Left cardiac atrium (tissue), 4 donors: ENCODE data around the gene ZNG1F. TPM values are rescaled to one million over a fixed set of nuclear protein-coding genes. Genes with fewer than 3 reads are reported as not detected.
A peak's percentile ranks its signal among the peaks of the same experiment; 100 is the strongest.
"Not testable (repeated sequence)": the region's sequence is repeated elsewhere in the genome, so short reads cannot be mapped to it uniquely, and the experiment has no call there.

Experiments
- ATAC-seq, 2 donors: fragments of 200-7000 bp; cut with Tn5 transposase; one replicate each; pipeline ENCODE4 v1.9.1; 2020; ENCODE audit warnings: mild to moderate bottlenecking in 2 of 2, moderate library complexity in 2 of 2
- DNase-seq: peaks from one replicate; pipeline ENCODE4 v3.0.0-alpha.2; 2020
- intact Hi-C, 2 donors: fragments of 100-400 bp; cut with DNase I; formaldehyde crosslinking; loops; one replicate each; pipeline versions ENCODE4 v1.14.1 to v1.15.1; 2022 to 2023
- long read RNA-seq: library from polyadenylated mRNA; unstranded; transcript quantifications from one replicate; pipeline ENCODE4 v2.0.0, GENCODE V29; 2021
- total RNA-seq, 2 donors: library from RNA; stranded (reverse); fragmentation: NEBNext Ultra II Directional; extraction: Animal tissue kit (Norgen Biotek cat#: 25700); gene quantifications; one replicate each; pipeline ENCODE4 v1.2.1, GENCODE V29; 2021
- donor health status: DM: no; HTN: yes; CAD: no.
- donor health status: DM: no; HTN: yes; CAD: no; lungs with severe emphysema.
- donor health status: DM: yes; HTN: yes; CAD: no.
- donor health status: Dilated cardiomyopathy.

The ZNG1F gene
- total RNA-seq = 1 to 10 TPM; 2.0 to 2.9 TPM
- long read RNA-seq, partial matches to known transcripts = 0 of 1 reads
- long read RNA-seq, other reads (novel, unspliced or antisense) = 1 of 1 reads

DNA sequence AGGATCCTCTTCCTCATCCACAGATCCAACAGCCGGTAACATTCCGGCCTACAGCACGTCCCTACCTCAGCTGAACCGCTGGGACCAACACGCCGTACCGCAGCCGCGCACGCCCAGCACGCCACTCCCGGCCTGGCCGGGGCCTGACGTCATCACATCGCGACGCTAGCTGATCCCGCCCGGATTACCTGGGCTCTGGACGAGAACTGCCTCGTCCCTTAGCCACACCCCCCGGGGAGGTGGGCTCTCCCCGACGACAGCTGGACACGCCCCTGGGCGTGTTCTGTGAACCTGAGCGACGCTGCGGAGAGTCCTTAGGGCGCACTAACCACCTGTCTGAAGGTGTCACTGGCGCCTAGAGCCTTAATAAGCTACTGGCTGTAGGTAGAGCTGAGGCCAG is at the start of gene ZNG1F:
TSS of gene ZNG1F (minus strand) at position 101 of the 400 bp plus-strand sequence. CDS start at position 42, 59 bp downstream.
- intact Hi-C loops, DNase-seq, ATAC-seq: not testable (repeated sequence)

DNA sequence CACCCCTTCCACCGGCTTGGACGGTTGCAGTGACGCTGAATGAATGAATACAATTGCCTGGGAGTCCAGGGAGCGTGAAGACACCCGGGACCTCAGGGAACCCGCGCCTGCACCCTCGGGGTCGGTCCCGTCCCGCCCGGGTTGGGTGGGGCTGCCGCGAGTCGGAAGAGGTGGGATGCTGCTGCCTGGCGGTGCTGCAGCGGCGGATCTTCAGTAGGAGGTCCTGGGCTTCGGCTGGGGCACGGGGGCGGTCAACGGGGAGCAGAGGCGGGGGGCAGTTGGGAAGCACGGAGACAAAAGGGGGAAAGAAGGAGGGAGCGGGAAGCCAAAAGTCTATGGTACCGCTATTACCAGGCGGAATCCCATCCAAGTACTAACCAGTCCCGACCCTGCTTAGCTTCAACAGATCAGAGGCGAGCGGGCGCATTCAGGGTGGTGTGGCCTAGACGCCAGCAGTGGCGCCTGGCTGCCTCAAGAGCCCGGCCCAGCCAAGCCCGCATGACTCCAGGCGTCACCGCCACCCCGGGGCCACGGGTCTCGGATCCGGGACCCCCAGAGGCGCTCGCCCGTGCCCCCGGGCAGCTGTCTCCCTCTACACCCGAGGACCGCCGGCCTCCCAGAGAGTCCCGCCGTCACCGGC is 48.1 kb upstream of the ZNG1F start:
- DNase-seq = peak; percentile 22
- ATAC-seq = not testable (repeated sequence)

DNA sequence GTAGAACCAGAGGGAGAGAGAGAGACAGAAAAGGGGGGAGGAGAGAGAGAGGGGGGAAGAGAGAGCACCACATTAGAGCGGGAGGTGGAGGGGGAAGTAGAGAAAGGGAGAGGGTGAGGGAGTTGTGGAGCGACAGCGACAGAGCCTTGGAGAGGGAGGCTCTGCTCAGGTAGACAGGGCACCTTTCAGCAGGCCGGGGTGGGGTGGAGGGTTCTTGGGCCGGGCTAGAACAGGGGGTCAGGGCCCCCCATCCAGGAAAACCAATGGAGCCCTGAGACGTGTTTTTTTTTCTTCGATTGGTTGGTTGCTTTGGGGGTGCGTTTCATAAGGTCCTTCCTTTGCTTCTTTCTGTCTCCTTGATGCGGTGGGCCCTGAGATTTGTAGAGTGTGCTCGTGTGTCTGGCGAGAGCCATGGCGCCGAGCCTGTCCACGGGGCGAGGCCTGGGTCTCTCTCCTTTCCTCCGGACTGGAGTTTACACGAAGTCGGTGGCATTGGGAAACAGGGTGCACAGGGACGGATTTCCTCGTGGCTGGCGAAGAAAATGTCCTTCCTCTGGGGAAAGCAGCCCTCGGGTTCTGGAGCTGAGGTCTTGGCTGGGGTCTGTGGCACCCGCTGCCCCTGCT is 47.5 kb upstream of the ZNG1F start:
- ATAC-seq, DNase-seq, intact Hi-C loops: not testable (repeated sequence)

More for the DNA sequence above, 48.1 kb upstream of the ZNG1F start:
- intact Hi-C loops = not testable (repeated sequence)

DNA sequence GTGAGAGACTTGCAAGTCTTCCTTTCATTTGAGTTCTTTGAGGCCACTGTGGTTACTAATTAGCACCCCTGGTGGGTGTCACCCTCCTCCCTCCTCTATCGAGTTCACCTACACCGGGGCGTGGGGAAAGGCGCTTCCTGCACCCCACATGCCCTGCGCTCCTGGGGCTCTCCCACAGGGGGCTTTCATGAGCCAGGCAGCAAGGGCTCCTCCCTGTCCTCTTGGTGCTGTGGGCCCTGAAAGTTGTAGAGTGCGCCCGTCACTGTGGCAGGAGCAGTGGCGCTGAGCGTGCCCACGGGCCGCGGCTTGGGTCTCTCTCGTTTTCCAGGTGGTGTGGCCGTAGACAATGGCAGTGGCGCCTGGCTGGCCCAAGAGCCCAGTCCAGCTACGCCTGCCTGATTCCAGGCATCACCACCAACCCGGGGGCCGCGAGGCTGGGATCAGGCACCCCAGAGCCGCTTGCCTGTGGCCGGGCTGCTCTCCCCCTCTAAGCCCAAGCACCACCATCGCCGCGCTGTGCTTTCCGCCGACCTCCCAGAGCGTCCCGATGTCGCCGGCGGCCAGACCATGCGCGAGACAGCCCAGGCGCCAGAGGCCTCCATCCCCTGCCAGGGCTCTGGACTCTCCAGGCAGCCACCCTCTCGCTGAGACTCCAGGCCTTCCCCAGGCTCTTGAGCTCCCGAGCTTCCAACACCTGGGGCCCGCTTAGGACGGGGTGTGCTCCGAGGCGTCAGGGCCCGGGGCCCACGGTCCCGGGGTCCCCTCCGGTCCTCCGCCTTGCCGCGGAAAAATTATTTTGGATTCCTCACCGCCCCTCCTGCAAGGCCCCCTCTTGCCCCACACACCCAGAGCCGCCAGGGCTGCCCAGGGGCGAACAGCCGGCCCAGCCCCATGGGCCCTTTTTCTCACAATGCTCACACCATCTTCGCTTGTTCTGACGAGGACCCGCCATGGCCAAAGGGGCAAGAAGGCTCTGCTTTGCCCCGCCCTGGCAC is 46.0 kb upstream of the ZNG1F start:
- DNase-seq (peak; percentile 25), ATAC-seq (peak; percentile 57 to 78)
- intact Hi-C loops = not testable (repeated sequence)

DNA sequence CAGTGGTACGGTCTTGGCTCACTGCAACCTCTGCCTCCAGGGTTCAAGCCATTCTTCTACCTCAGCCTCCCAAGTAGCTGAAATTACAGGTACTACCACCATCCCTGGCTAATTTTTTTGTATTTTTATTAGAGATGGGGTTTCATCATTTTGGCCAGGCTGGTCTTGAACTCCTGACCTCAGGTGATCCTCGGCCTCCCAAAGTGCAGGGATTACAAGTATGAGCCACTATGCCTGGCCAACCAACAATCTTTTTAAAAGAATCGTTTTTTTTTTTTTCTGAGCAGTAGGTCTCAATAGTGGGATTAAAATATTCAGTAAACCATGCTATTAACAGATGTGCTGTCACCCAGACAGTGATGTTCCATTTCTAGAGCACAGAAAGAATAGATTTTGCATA is 45.1 kb upstream of the ZNG1F start:
- intact Hi-C loops, DNase-seq, ATAC-seq: not testable (repeated sequence)

DNA sequence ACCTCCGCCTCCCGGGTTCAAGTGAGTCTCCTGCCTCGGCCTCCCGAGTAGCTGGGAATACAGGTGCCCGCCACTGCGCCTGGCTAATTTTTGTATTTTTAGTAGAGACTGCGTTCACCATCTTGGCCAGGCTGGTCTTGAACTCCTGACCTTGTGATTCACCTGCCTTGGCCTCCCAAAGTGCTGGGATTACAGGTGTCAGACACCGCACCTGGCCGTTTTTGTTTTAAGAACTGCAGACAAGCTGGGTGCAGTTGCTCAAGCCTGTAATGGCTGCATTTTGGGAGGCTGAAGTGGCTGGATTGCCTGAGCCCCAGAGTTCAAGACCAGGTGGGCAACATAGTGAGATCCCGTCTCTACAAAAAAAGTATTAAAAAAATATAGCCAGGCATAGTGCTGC is 43.2 kb upstream of the ZNG1F start:
- ATAC-seq (peak in 1 of 2 donors; percentile 35), DNase-seq (peak; percentile 24)
- intact Hi-C loops = not testable (repeated sequence)

DNA sequence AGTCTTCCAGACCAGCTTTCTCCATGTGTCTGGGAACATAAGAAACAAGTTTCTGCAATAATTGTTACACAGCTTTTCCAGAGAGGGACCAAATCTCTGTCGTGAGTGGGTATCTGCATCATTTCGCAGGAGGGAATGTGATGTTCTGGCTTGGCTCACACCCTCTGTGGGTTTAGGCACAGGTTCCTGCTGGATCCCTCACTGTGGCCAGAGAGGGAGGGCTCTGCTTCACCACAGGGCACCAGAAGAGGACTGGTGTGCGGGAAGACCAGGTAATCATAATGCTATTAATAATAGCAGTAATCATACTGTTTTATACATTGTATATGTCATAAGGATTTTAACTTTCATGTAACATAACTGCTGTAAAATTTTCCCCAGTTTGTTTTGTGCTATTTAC is 41.3 kb upstream of the ZNG1F start:
- DNase-seq = peak; percentile 12
- peak in 1 of 2 donors; percentile 9 for ATAC-seq
- intact Hi-C loops = not testable (repeated sequence)

DNA sequence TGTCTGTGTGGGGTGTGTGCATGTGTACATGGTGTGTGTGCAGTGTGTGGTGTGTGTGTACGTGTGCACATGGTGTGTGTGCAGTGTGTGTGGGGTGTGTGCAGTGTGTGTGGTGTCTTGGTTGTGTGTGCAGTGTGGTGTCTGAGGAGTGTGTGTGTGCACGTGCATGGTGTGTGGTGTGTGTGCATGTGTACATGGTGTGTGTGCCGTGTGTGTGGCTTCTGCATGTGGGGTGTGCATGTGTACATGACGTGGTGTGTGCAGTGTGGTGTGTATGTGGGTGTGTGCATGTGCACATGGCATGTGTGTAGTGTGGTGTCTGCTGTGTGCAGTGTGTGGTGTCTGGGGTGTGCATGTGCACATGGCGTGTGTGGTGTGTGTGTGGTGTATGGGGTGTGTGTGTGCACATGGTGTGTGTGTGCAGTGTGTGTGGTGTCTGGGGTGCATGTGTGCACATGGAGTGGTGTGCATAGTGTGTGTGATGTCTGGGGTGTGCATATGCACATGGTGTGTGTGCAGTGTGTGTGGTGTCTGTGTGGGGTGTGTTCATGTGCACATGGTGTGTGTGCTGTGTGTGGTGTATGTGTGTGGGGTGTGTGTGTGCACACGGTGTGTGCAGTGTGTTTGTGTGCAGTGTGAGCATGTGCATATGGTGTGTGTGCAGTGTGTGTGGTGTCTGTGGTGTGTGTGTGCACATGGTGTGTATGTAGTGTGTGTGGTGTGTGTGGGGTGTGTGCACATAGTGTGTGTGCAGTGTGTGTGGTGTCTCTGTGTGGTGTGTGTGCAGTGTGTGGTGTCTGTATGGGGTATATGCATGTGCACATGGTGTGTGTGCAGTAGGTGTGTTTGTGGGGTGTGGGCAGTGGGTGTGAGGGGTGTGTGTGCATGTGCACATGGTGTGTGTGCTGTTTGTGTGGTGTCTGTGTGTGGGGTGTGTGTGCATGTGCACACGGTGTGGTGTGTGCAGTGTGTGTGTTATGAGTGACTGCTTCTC is 40.6 kb upstream of the ZNG1F start:
- intact Hi-C loops = no loop called here
- ATAC-seq (peak; percentile 71 to 87), DNase-seq (peak; percentile 24)

DNA sequence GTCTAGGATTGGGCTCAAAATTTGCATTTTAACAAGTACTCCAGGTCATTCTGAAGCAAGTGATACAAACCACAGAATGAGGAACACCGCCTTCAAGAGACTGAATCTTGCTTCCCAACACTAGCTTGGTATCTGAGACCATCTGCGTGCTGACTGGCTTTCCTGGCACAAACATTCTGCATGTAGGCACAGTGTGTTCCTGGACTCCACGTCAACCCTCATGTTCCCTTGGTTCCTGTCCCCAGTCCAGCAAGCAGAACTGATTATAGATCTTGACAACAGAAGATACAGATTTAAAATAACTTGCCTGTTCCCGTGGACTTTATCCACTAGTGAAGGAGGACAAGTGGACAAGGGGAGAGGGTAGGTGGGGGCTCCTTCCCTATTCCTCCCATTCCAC is 30.7 kb upstream of the ZNG1F start:
- ATAC-seq, DNase-seq, intact Hi-C loops: not testable (repeated sequence)

DNA sequence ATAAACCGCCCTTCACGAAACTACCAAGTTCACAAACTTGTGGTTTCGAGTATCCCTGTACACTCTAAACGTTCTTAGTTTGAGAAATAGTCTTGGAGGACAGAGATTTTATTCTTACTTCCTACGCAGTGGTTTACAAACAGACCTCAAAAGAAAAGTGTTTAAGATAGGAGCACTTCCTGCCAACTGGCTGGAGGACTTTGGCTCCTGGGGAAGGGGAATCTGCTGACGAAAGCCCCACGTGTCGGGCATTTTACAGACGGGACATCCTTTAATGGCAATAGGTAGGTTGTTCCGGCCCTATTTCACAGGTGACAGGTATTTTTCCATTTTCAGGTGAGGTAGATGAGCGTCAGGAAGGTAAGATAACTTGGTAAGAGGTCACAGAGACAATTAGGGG is 678 bp downstream of the ZNG1F start:
- intact Hi-C loops, ATAC-seq, DNase-seq: not testable (repeated sequence)

DNA sequence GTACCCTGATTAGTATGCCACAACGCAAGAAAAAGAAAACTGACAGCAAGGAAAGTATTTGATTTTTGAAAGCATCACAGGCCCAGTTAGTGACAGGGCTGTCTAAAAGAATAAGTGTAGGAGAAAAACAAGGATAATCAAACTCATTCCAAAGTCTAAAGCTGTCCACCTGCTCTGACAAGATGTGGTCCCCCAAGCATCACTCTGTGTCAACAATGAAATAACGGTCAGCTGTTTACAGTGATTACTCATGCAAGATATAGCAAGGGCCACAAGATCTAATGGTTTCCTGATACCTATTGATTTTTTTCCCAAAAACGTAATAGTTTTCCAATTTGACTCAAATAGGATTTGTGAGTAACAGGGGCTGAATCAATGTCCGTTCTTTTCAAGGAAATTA is 14.1 kb downstream of the ZNG1F start:
- DNase-seq, intact Hi-C loops, ATAC-seq: not testable (repeated sequence)

DNA sequence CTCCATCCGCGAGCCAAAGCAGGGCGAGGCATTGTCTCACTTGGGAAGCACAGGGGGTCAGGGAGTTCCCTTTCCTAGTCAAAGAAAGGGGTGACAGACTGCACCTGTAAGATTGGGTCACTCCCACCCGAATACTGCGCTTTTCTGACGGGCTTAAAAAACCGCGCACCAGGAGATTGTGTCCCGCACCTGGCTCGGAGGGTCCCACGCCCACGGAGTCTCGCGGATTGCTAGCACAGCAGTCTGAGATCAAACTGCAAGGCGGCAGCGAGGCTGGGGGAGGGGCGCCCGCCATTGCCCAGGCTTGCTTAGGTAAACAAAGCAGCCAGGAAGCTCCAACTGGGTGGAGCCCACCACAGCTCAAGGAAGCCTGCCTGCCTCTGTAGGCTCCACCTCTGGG is 39.0 kb downstream of the ZNG1F start:
- intact Hi-C loops, ATAC-seq, DNase-seq: not testable (repeated sequence)

DNA sequence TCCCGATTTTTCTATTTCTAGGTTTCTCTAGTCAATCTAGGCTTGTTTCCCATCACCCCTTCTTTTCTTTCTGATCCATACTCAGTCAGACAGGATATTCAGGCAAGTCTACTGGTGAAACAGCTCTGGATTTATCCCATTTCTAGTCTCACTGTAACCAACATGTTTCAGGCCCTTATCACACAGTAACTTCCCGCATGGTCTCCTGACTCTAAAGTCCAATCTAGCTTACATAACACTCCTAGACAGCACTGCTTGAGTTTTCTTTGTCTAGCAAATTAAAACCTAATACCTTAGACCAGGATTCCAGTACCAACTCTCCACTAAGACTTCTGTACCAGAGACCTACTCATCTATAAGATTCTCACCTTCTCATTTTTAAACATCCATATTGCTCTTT is 47.2 kb downstream of the ZNG1F start:
- DNase-seq, intact Hi-C loops, ATAC-seq: not testable (repeated sequence)

DNA sequence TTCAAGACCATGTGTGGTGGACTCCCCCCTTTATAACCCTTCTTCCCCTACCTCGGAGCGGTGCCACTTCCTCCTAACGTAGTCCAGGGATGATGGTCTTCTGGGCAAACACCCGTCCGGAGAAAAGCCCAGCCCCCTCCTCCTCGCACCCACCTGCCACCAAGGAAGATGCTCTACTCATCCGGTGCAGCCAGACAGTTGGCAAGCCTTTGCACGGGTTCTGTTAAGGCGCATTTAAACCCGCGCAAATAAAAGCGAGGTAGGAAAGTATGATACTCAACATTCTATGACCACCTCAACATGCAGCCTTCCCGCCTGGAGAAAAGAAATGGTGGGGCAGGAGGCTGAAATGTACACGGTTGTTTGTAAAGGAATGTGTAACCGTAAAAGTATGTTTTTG is 60.5 kb downstream of the ZNG1F start, which contains the start of gene FOXD4L6:
TSS of gene FOXD4L6 (minus strand) at position 101 of the 400 bp plus-strand sequence. CDS start 298 bp downstream, outside the sequence.
- intact Hi-C loops, ATAC-seq, DNase-seq: not testable (repeated sequence)

DNA sequence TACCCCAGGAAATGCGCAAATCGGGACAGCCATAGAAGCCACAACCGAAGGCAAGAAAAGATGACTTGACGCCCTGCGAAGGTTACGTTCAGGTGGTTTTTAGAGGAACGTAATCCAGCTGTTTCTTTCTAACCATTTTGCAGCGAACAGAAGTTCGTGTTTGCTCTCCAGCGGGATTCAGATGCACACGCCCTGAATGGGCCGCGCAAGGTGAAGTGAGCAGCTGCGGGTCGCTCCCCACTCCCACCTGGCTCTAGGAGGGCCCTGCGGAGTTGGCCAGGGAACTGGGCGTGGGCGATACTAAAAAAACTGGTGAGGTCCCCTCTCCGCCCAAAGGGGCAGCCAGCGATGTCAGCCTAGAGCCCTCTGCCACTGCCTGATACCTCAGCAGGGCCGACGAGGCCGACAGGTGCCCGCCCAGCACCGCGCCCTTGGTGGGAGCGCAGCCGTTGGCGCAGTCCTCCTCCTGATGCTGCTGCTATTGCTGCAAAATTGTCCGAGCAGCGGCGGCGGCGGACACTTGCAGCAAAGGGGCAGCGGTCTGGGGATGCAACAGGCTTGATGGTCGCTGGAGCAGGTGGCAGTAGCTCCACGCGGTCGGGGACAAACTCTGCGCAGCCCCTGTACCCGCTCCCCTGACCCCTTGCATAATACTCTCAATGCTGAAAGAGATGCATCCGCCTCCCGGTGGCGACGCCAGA is 62.2 kb downstream of the ZNG1F start:
- DNase-seq, intact Hi-C loops, ATAC-seq: not testable (repeated sequence)

DNA sequence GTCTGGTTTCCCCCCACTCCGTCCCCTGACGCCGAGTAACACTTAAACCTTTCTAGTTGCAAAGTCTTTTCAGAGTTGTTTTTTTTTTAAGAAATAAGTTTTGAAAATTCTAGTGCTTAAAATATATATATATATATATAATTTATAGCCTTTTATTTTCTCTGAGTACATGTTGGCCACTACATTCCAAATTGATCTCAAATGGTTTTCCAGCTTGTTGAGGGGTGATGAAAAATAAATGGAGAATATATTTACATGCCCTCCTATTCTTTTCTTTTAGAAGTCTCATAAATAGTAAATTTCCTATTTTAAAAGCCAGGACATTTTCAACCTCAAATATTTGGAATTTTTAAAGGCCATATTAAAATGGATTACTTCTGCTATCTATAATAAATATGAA is 63.2 kb downstream of the ZNG1F start:
- ATAC-seq, intact Hi-C loops, DNase-seq: not testable (repeated sequence)

DNA sequence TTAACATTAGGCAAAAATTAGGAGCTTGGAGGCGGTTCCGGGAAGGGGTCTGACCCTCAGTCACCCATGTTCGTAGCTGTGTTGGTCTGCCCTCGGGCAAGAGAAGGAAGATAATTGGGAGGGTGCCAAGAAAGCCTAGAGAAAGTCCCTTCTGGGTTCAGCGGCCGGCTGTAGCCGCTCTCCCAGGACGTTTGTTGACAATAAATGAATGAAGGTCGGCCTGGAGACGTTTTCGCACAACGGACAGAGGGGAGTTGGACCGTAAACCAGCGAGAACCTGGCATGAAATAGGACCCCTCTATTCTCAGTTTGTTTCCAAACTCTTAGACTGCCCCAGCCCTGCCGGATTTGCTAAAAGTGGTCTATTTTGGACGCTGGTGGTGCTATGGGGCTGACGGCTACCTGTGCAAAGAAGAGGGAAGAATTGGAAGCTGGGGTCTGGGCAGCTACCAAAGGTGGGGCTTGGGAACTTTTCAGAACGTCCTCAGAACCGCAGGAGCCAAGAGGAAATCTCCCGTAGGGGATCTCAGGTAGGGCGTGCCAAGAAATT is 63.9 kb downstream of the ZNG1F start:
- ATAC-seq, DNase-seq, intact Hi-C loops: not testable (repeated sequence)
